Neural cell (in vitro differentiated cells): ENCODE results near the gene ANKRD6. TPM values are rescaled to one million over a fixed set of nuclear protein-coding genes. Genes with fewer than 3 reads are reported as not detected.

ENCODE experiments used
- H2AFZ ChIP-seq: fragments of 200-600, 300-800 bp; sonication (generic), shearing (Covaris generic); 2 replicates; pipeline ENCODE4 v1.6.0; 2014; ENCODE audit warnings: low read depth, mild to moderate bottlenecking, antibody characterized with exemption, low read length, moderate library complexity
- H3F3A ChIP-seq: fragments of 200-600 bp; shearing (Covaris generic); 2 replicates; pipeline ENCODE4 v1.6.1; 2016; ENCODE audit warnings: mild to moderate bottlenecking, moderate library complexity, mixed read lengths, antibody characterized with exemption, low read length; ENCODE audit not compliant: insufficient read depth, poor library complexity, severe bottlenecking
- H3K27ac ChIP-seq: fragments of 200-600, 300-800 bp; sonication (generic), shearing (Covaris generic); 2 replicates; pipeline ENCODE4 v1.5.1; 2014; ENCODE audit warnings: mild to moderate bottlenecking, low read length, moderate library complexity
- H3K27me3 ChIP-seq: fragments of 300-800, 200-600 bp; sonication (generic), shearing (Covaris generic); 2 replicates; pipeline ENCODE4 v1.6.0; 2014; ENCODE audit warnings: mild to moderate bottlenecking, low read depth, low read length, moderate library complexity; ENCODE audit not compliant: insufficient read depth
- H3K36me3 ChIP-seq: fragments of 300-800, 200-600 bp; sonication (generic), shearing (Covaris generic); 2 replicates; pipeline ENCODE4 v1.5.1; 2014; ENCODE audit warnings: mild to moderate bottlenecking, antibody characterized with exemption, low read length, moderate library complexity; ENCODE audit not compliant: insufficient read depth
- H3K4me2 ChIP-seq: fragments of 300-800, 200-600 bp; sonication (generic), shearing (Covaris generic); 2 replicates; pipeline ENCODE4 v1.6.0; 2014; ENCODE audit warnings: mild to moderate bottlenecking, low read length
- H3K4me3 ChIP-seq: fragments of 300-800, 200-600 bp; sonication (generic), shearing (Covaris generic); 2 replicates; pipeline ENCODE4 v1.5.1; 2014; ENCODE audit warnings: mild to moderate bottlenecking, low read length, moderate library complexity
- H3K79me2 ChIP-seq: fragments of 200-600 bp; shearing (Covaris generic); replicated peaks from 2 replicates; pipeline ENCODE4 v1.6.0; 2014; ENCODE audit warnings: mild to moderate bottlenecking, low read length, moderate library complexity; ENCODE audit not compliant: insufficient read depth
- H3K9ac ChIP-seq: fragments of 300-800, 200-600 bp; sonication (generic), shearing (Covaris generic); 2 replicates; pipeline ENCODE4 v1.6.1; 2016; ENCODE audit warnings: mild to moderate bottlenecking, low read length, mixed read lengths
- H3K9me2 ChIP-seq: fragments of 200-600 bp; shearing (Covaris generic); 2 replicates; pipeline ENCODE4 v1.6.1; 2016; ENCODE audit warnings: mild to moderate bottlenecking, low read length, mixed read lengths; ENCODE audit not compliant: insufficient read depth
- H3K9me3 ChIP-seq: fragments of 200-600, 300-800 bp; sonication (generic), shearing (Covaris generic); 2 replicates; pipeline ENCODE4 v1.6.1; 2016; ENCODE audit warnings: mild to moderate bottlenecking, mixed run types, low read length, moderate library complexity, mixed read lengths
- H4K20me1 ChIP-seq: fragments of 200-600 bp; shearing (Covaris generic); 2 replicates; pipeline ENCODE4 v1.6.1; 2016; ENCODE audit warnings: mild to moderate bottlenecking, mixed run types; ENCODE audit not compliant: insufficient read depth
- EP300 ChIP-seq: fragments of 450-650 bp; conservative IDR thresholded peaks from 2 replicates; pipeline ENCODE4 v1.6.1; 2014; ENCODE audit warnings: antibody characterized with exemption, mild to moderate bottlenecking, moderate library complexity; ENCODE audit not compliant: poor library complexity, severe bottlenecking
- EZH2 ChIP-seq: fragments of 200-600, 300-800 bp; shearing (Covaris generic), sonication (generic); IDR thresholded peaks from 2 replicates; pipeline ENCODE4 v1.6.1; 2014; ENCODE audit warnings: antibody characterized with exemption, low read length, borderline replicate concordance, mild to moderate bottlenecking; ENCODE audit not compliant: insufficient read depth, poor library complexity, severe bottlenecking
- MXI1 ChIP-seq: fragments of 450-650 bp; conservative IDR thresholded peaks from 2 replicates; pipeline ENCODE4 v1.6.1; 2014; ENCODE audit warnings: antibody characterized with exemption, mild to moderate bottlenecking; ENCODE audit not compliant: poor library complexity, severe bottlenecking
- POLR2AphosphoS5 ChIP-seq: IDR thresholded peaks from 2 replicates; pipeline ENCODE4 v1.6.1; 2012
- RAD21 ChIP-seq: fragments of 450-650 bp; conservative IDR thresholded peaks from 2 replicates; pipeline ENCODE4 v1.6.1; 2014; ENCODE audit warnings: antibody characterized with exemption, mild to moderate bottlenecking, moderate library complexity
- SMC3 ChIP-seq: fragments of 450-650 bp; conservative IDR thresholded peaks from 2 replicates; pipeline ENCODE4 v1.6.1; 2014; ENCODE audit warnings: antibody characterized with exemption, mild to moderate bottlenecking, moderate library complexity; ENCODE audit not compliant: poor library complexity
- TAF1 ChIP-seq: IDR thresholded peaks from 2 replicates; pipeline ENCODE4 v1.6.1; 2012; ENCODE audit warnings: low read depth
- polyA plus RNA-seq: library from polyadenylated mRNA; depleted of rRNA; stranded (reverse); fragments of >200 nt; gene quantifications from 2 replicates; pipeline ENCODE4 v1.2.3, GENCODE V29; 2014
- TF ChIP-seq, protein P1 (sequence below): IDR thresholded peaks from 2 replicates; pipeline ENCODE4 v1.6.1; 2012; ENCODE audit warnings: borderline replicate concordance
- TF ChIP-seq, protein P2 (sequence below): fragments of 450-650 bp; IDR thresholded peaks from 2 replicates; pipeline ENCODE4 v1.5.1; 2014; ENCODE audit warnings: antibody characterized with exemption, mild to moderate bottlenecking, moderate library complexity; ENCODE audit not compliant: poor library complexity, severe bottlenecking

The ANKRD6 gene
- polyA plus RNA-seq, 1 donor from 2014 or later: 43.5 TPM

DNA sequence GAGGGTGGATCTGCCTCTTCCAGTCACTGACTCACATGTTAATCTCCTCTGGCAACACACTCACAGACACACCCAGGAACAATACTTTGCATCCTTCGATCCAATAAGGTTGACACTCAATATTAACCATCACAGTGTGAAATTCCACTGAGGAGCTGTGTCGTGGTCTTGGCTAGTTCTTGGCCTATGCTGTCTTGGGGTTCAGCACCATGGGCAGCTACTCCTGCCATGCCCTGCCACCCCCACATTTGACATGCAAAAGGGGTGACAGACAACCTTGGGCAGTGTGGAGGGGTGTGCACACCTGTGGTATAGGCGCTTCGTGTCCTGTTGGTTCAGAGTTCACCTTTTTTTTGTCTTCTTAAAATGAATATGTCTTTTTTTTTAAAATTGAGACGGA is 25.8 kb downstream of the ANKRD6 start:
- no peaks in the 10 kb centered on the region for H3K79me2 ChIP-seq
- no peaks in the 10 kb centered on the region for H3K9me3 ChIP-seq
- no peak overlapping the region for H3K27ac ChIP-seq
- H3K36me3 ChIP-seq: no peaks in the 10 kb centered on the region
- no peak overlapping the region for H3K9ac ChIP-seq
- no peak overlapping the region for H3K4me2 ChIP-seq
- no peaks in the 10 kb centered on the region for H3K27me3 ChIP-seq
- H3F3A ChIP-seq: no peaks in the 10 kb centered on the region
- TF ChIP-seq EP300 (no peak), EZH2 (no peak)
- H4K20me1 ChIP-seq: no peaks in the 10 kb centered on the region
- no peak overlapping the region for H2AFZ ChIP-seq
- H3K9me2 ChIP-seq: no peaks in the 10 kb centered on the region
- no peak overlapping the region for H3K4me3 ChIP-seq

- H3F3A ChIP-seq: no peaks in the 10 kb centered on the region
- H3K9me3 ChIP-seq: no peaks in the 10 kb centered on the region
- no peak overlapping the region for H3K27ac ChIP-seq
- no peak for TF ChIP-seq RAD21
- no peak for TF ChIP-seq SMC3
- TF ChIP-seq, protein P1, sequence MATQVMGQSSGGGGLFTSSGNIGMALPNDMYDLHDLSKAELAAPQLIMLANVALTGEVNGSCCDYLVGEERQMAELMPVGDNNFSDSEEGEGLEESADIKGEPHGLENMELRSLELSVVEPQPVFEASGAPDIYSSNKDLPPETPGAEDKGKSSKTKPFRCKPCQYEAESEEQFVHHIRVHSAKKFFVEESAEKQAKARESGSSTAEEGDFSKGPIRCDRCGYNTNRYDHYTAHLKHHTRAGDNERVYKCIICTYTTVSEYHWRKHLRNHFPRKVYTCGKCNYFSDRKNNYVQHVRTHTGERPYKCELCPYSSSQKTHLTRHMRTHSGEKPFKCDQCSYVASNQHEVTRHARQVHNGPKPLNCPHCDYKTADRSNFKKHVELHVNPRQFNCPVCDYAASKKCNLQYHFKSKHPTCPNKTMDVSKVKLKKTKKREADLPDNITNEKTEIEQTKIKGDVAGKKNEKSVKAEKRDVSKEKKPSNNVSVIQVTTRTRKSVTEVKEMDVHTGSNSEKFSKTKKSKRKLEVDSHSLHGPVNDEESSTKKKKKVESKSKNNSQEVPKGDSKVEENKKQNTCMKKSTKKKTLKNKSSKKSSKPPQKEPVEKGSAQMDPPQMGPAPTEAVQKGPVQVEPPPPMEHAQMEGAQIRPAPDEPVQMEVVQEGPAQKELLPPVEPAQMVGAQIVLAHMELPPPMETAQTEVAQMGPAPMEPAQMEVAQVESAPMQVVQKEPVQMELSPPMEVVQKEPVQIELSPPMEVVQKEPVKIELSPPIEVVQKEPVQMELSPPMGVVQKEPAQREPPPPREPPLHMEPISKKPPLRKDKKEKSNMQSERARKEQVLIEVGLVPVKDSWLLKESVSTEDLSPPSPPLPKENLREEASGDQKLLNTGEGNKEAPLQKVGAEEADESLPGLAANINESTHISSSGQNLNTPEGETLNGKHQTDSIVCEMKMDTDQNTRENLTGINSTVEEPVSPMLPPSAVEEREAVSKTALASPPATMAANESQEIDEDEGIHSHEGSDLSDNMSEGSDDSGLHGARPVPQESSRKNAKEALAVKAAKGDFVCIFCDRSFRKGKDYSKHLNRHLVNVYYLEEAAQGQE: no peak
- TF ChIP-seq, protein P2, sequence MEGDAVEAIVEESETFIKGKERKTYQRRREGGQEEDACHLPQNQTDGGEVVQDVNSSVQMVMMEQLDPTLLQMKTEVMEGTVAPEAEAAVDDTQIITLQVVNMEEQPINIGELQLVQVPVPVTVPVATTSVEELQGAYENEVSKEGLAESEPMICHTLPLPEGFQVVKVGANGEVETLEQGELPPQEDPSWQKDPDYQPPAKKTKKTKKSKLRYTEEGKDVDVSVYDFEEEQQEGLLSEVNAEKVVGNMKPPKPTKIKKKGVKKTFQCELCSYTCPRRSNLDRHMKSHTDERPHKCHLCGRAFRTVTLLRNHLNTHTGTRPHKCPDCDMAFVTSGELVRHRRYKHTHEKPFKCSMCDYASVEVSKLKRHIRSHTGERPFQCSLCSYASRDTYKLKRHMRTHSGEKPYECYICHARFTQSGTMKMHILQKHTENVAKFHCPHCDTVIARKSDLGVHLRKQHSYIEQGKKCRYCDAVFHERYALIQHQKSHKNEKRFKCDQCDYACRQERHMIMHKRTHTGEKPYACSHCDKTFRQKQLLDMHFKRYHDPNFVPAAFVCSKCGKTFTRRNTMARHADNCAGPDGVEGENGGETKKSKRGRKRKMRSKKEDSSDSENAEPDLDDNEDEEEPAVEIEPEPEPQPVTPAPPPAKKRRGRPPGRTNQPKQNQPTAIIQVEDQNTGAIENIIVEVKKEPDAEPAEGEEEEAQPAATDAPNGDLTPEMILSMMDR: no peak
- no peak for TF ChIP-seq EP300
- TF ChIP-seq EZH2: no peak
- no peak for TF ChIP-seq MXI1
- TF ChIP-seq POLR2AphosphoS5: no peak
- no peak for TF ChIP-seq TAF1
- H3K4me2 ChIP-seq: no peak overlapping the region
- H3K9me2 ChIP-seq: no peaks in the 10 kb centered on the region
- H3K36me3 ChIP-seq: no peaks in the 10 kb centered on the region
- H3K79me2 ChIP-seq: no peaks in the 10 kb centered on the region
- no peaks in the 10 kb centered on the region for H4K20me1 ChIP-seq
- H3K9ac ChIP-seq: no peak overlapping the region
- no peak overlapping the region for H3K4me3 ChIP-seq
- no peaks in the 10 kb centered on the region for H3K27me3 ChIP-seq
- no peak overlapping the region for H2AFZ ChIP-seq
Observed at GRCh38 chr6:89459501-89459900, 26.5 kb downstream of the ANKRD6 start.

DNA sequence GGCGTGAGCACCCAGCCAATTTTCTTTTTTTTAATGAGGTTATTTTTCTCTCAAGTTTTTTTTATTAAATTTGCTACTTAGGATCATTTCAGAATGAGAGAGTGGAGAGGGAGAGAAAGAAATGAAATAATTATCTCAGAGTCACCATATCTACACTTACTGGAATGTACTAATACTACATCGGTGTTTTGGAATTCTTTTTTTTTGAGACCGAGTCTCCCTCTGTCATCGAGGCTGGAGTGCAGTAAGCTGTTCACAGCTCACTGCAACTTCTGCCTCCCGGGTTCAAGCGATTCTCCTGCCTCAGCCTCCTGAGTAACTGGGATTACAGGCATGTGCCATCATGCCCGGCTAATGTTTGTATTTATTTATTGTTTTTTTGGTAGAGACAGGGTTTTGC is 27.8 kb downstream of the ANKRD6 start:
- Histone ChIP-seq H3K9ac (no peak overlapping the region), H3K9me2 (no peaks in the 10 kb centered on the region), H3K36me3 (no peaks in the 10 kb centered on the region), H3K4me3 (no peak overlapping the region), H3K27ac (no peak overlapping the region), H3K9me3 (no peaks in the 10 kb centered on the region), H3F3A (no peaks in the 10 kb centered on the region), H2AFZ (no peak overlapping the region), H3K79me2 (no peaks in the 10 kb centered on the region), H3K27me3 (no peaks in the 10 kb centered on the region), H4K20me1 (no peaks in the 10 kb centered on the region), H3K4me2 (no peak overlapping the region)
- TF ChIP-seq, protein P1: no peak
- TF ChIP-seq SMC3 (no peak), EP300 (no peak), POLR2AphosphoS5 (no peak), TAF1 (no peak), MXI1 (no peak), EZH2 (no peak)
